ENCODE data around the gene MYBPH.

MYBPH gene, protein sequence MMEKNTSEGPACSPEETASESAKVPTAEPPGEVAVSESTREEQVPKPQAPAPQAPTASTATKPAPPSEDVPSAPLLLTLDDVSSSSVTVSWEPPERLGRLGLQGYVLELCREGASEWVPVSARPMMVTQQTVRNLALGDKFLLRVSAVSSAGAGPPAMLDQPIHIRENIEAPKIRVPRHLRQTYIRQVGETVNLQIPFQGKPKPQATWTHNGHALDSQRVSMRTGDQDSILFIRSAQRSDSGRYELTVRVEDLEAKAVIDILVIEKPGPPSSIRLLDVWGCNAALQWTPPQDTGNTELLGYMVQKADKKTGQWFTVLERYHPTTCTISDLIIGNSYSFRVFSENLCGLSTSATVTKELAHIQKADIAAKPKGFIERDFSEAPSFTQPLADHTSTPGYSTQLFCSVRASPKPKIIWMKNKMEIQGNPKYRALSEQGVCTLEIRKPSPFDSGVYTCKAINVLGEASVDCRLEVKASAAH

DNA sequence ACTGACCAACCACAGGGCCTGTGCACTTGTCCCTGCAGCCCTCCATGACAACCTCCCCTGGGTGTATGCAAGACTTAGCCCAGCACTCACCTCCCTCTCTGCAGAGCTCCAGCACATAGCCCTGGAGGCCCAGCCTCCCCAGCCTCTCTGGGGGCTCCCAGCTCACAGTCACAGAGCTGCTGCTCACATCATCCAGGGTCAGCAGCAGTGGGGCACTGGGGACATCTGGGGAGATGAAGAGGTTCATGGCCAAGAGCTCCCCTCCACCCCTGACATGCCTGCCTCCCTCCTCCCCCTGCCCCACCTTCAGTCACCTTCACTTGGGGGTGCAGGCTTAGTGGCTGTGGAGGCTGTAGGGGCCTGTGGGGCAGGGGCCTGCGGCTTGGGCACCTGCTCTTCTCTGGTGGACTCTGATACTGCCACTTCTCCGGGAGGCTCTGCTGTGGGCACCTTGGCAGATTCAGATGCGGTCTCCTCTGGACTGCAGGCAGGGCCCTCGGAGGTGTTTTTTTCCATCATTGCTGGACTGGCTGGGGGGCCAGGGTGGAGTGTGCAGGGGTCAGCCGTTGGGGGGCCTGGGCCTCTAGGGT is at the start of gene MYBPH:
Gene MYBPH (minus strand): TSS at position 590 of the 590 bp plus-strand sequence. CDS start 71 bp downstream, at position 519.
- DNase-seq (ENCODE audit: low read depth): no peak

DNA sequence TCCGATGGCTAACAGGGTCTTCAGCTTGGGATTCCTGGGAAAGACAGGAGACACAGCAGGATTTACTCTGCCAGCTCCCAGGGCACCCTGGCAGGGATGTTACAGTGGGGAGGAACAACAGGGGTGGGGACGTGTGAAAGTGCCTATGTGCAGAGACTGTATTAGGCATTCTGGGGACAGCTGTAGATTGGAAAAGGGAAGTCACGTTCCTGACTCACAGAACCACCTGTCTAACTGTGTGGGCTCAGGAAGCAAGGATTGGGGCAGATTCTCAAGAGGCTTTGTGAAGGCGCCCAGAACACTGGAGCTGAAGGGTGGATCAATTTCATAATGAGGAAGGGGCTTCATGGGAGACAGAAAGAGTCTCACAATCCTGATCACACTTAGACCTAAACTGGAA is 49.4 kb upstream of the MYBPH start:
- no peak for DNase-seq (ENCODE audit: low read depth)

DNA sequence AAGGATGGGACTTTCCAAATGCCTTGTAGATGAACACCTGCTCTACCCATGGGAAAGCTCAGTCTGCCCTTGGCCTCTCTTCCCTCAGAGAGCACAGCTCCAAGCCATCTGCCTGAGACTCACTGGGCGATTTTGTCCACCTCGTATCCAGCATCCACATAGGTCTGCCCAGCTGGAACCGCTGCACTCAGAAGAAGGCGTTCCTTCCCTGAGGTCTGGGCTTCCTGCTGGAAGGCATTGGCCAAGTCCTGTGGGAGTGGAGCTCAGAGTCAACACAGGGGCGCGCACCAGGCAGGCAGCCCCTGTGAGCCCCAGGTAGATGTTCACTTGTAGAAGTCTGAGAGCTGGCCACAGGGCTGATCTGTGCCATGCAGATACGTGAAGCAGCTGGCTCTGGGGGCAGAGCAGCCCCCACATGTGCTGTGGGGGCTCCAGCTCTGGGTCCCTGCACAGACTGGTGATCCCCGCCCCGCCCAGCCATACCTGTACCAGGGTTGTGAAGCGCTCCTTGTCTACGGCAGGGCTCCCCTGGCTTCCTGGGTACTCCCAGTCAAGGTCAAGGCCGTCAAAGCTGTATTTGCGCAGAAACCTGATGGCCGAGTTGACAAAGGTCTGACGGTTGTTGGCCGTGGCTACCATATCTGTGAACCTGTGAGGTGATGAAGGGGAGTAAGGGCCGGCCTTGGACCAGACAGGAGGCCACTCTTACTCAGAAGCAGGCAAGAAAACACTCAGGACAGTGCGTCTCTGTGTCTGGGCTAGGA is 47.6 kb upstream of the MYBPH start:
- no peak for DNase-seq (ENCODE audit: low read depth)

DNA sequence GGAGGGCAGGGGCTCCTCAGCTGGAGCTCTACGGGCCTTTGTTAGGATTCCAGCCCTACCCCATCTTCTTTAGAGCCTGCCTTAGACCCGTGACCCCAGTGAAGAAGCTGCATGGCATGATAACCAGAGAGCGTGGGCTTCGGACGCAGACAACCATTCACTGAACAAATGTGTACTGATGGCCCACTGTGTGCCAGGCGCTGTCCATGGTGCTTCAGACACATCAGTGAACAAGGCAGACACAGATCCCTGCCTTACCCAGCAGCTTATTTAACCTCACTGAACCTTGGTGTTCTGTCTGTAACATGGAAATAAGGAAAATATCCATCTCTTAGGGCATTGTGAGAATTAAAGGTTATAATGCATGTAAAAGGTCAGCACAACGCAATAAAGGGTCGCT is 44.3 kb upstream of the MYBPH start:
- DNase-seq (ENCODE audit: low read depth): no peak

DNA sequence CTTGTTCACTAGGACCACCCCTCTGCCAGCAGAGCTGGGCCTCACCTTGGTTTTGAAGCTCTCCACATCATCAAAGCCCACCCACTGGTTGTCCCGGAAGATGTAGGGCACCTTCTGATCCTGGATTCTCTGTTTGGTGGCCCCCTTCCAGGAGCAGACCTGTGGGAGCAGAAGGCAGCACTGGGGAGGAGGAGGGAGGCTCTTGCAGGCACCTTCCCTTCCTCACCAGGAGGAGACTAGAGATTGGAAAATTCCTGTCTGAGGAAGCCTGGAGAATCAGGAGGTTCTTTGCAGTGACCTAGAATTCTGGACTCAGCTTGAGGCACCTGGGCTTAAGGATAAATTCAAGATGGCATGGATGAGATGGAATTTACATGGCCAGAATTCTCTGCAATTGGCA is 43.5 kb upstream of the MYBPH start:
- no peak for DNase-seq (ENCODE audit: low read depth)

DNA sequence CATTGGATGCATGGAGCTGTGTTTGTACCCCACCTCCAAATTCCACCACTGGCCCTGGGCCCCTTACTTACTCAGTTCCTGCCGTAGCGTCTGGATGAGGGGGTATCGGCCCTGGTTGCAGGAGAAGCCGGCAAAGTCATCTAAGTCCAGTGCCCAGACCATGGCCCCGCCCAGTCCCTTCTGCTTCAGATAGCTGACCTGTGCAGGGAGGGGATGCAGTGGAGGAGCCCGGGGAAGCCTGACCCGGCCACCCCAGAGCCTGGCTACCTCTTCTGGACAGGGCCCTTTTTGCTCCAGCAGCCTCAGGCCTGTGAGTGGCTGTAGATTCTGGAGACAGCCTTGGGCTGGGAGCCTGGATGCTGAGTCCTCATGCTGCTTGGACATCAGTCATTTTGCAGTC is 42.0 kb upstream of the MYBPH start:
- DNase-seq (ENCODE audit: low read depth): no peak

DNA sequence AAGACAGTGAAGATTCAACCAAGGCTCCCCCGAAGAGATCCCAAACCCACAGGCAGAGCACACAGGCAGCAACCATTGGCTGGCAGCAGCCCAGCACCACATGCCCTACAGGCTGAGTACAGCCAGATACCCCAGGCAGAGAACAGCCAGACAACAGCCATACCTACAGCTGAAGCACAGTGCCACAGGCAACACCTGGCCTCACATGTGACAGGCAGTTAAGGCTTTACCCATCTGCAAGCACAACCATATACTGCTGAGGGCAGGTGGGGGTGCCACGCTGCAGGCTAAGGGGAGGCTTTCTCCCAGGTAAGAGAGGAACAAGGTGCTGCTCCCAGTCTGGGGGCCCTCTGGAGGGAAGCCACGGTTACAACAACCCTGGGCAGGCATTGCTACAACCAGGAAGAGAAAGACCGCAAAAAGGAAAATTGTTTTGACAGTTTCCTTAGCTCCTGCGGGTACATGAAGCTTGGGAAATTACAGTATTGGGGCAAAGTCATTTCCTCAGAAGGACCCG is 41.6 kb upstream of the MYBPH start:
- no peak for DNase-seq (ENCODE audit: low read depth)

DNA sequence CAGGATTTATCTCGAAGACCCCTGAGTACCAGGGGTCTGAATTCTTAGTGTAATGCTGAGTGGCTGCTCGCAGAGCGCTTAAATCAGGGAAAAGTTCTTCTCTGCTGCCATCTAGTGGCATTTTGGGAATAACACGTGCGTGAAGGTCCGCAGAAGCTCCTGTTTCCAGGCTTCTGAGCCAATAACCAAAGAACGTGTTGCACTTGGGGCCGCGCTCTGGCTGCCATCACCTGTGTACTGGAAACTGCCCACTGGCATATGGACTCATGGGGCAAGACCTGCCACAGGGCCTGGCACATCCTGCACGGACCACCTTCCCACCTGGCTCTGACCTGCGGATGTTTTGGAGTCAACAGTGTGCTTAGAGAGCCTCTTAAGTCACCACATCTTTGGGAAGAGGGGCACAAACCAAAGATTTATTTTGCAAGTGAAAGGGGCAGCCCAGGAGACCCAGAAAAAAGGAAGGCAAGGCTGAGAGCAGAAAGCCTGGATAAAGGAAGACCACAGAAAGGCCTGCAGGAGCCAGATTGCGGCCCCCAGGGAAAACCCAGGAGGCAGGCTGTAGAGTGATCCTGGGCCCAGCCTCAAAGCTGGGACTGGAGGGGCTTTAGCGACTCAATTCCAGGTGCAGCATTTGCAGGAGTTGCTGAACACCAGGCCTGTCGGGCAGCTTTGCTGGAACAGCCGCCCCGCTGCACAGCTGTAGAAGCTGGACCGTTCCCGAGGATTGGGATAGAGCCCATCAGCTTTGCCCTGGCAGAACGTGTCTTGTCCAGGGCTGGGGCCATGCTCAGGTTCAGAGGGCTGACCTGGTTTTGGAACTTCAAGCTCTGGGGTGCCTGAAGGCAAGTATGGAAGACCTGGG is 40.9 kb upstream of the MYBPH start:
- peak; percentile 5 for DNase-seq (ENCODE audit: low read depth)

DNA sequence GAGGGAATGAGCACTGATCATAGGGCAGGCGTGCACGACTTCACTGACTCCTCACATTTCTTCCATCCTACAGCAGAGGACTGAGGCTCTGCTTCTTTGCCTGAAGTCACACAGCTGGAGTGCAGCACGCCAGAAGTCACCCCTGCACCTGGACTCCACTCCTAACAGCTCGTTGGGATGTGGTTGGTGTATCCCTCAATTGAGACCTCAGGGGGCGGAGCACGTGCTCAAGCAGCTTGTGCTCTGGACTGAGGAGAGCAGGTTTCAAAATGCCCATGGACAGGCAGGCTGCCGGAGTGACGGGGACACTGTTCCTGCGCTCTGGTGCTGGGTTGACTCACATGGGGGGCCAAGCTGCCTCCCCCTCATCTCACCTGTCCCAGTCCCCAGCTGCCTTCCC is 39.9 kb upstream of the MYBPH start:
- DNase-seq (ENCODE audit: low read depth): no peak

DNA sequence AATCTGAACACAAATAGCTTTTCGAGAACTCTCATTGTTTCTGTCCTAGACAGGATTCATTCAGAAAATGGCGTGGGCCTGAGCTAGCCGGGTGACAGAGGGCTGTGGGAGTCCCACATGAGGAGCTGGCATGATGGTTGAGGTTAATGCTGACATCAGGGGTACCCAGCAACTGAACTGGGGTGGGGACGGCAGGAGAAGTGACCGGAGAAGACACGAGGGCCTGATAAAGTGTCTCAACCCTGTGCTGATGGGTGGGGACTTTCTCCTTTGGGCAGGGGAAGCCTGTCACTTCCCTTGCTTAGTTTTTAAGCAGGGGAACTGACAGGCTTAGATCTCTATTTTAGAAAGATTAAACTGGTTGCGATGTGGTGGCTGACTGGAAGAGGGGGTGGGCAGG is 39.2 kb upstream of the MYBPH start:
- no peak for DNase-seq (ENCODE audit: low read depth)

DNA sequence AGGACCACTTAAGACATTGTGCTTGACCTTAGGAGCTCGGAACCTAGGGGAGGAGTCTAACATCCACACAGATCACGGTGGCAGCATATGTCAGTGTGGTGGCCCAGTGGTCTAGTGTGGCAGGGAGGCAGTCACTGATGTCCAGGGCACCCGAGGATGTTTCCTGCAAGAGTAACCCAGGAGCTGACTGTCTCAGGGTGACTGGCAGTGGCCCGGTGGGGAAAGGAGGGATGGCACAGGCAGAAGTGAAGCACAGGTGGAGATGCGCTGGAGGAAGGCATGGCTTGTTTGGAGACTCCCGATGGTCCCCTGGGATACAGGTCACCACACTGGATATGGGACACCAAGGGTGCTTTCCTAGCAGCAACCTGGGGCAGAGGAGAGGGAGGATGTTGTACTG is 37.5 kb upstream of the MYBPH start:
- DNase-seq (ENCODE audit: low read depth): no peak

DNA sequence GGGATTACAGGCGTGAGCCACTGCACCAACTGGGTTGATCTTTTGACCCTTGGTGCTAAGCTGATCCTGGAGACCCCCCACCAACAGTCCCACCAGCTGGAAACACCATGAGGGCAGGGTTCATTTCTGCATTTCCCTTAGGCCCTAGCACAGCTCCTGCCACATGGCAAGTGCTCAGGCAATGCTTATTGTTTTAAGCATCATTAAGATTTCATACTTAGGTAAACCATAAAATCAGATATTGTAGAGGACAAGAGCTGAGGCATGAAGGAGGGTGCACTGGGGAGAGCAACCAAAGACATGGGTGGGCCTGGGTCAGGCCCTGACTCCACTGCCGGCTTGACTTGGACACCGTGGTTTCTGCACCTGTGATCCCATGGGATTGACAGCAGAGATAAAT is 36.2 kb upstream of the MYBPH start:
- DNase-seq (ENCODE audit: low read depth): no peak

DNA sequence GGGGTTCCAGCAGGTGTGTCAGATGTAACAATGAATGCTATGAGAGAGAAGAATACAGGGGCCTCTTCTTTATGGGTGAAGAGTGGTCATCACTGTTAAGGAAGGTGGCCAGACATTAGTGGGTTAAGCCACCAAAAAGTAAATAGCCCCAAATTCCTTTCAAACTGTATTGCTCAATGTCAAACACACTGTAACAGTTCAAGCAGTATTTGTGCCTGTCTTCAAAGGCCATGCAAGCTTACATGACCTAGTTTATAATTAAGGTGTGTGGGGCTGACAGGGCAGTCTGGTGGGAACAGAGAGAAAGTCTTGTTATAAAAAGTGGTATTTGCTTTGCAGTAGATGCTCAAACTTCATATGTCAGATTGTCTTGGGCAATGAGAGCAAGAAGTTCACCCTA is 35.4 kb upstream of the MYBPH start:
- DNase-seq (ENCODE audit: low read depth): no peak

DNA sequence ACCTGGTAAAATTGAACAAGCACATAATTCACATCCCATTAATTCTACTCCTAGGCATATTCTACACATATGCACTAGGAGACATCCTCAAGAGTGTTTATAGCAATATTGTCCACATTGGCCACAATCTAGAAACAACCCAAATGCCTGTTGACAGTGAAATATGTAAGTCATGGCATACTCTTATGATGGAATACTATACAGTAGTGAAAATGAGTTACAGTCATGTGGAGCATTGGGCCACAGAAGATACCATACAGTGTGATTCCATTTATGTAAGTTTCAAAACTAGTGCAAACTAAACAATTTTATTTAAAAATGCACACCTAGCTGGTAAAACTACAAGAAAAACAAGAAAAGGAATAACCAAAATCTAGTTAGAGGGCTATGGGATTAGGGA is 34.7 kb upstream of the MYBPH start:
- no peak for DNase-seq (ENCODE audit: low read depth)

DNA sequence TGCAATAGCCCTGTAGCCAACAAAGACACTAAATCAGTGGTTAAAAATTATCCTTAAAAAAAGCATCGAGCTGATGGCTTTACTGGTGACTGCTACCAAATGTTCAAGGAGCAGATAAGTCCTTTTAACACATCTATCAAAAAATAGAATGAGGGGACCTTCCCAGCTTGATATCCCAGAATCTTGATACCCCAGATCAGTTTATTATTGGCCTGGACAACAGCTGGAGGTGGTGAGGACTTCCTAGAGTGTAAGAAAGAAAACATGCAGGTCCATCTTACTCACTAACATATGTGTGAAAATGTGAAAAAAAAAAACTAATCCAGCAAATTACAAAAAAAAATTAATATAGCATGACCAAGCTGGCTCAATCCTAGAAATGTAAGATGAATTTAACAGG is 32.6 kb upstream of the MYBPH start:
- no peak for DNase-seq (ENCODE audit: low read depth)

DNA sequence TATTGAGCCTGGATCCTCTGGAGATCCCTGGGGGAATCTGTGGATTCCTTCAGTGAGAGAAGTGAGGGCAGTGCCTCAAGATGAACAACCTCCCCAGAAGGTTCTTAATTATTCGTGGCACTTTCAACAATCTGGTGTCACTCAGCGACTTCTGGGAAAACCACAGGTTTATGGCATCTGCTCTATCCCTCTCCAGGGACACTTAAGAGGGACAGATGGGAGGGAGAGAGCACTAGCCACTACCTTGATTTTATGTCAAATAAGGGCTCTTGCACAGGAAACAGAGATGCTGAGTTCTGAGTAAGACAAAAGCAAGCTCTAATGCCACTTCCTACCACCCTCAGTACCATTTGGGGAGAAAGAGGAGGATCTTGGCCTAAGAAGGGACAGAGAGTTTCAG is 32.1 kb upstream of the MYBPH start:
- DNase-seq (ENCODE audit: low read depth): no peak

DNA sequence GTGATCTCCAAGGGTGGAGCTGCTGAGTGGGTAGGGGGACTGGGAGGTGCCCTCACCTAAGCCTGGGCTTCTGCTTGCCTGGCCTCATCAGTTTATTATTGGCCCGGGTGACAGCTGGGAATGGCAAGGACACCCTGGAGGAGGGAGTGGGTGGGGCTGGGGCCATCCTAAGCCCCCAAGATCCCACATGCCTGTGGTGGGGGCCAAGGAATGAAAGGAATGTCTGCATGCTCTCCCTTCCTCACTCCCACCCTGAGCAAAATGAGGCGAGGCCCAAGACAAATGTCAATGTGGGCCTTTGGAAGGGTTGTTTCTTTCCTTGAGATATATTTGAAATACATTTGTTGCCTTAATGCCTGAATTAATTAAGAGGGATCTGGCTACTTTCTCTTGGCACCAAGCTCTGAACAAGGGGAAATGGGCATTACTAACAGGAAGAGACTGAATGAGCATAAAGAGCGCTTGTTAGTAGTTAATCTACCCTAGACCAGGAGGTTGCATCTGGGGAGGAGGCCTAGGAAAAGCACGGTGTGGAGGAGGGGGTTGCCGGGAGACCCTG is 30.6 kb upstream of the MYBPH start:
- no peak for DNase-seq (ENCODE audit: low read depth)

DNA sequence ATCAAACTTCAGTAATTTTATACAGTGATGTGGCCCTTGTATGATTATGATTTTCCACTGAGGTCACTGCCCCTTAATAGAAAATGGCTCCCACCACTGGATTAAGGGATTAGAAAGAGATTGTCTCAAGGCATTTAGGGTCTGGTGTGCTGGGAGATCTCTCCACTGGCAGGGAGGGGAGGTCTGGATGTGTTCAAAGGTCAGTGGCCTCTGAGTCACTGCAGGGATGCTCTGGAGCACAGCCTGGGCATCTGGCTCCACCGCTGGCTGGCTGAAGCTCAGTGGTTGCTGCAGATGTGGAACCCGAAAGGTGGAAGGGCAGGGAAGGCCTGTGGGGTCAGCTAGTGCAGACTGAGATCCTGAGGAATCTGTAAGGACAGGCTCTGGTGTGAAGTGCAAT is 29.1 kb upstream of the MYBPH start:
- no peak for DNase-seq (ENCODE audit: low read depth)

DNA sequence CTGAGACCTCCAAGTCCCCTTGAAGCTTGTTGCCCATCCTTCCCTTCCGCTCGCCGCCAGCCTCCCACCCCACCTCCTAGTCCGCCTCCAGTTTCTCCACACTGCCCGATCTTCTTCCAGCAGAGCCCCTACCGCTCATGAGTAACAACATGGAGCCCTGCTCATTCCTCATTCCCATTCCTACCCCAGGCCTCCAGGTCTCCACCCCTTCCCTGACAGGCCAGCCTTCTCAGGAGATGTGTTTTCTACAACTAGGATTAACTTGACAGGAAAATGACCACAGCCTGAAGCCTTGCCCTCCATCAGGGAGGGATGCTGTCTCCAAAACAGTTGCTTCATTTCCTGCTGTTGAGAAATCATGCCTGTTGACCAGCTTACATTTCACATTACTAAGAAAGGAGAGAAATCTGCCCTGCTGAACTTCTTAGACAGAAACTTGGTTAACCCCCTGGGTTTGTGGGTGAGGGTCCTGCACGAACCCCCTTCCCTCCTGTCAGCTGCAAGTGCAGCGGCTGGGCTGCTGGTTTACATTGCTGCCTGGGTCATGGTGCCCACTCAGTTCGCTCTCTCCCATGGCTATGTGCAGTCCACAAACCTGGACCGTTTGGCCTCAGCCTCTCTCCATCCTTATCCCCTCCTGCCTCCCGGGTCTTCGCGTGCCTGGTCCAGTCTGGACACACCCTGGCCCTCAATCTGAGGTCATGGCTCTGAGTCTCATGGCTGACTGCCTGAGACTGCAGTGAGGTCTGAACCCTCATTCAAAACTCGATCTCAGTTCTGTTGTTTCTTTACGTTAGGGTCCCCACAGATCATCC is 27.0 kb upstream of the MYBPH start:
- no peak for DNase-seq (ENCODE audit: low read depth)

DNA sequence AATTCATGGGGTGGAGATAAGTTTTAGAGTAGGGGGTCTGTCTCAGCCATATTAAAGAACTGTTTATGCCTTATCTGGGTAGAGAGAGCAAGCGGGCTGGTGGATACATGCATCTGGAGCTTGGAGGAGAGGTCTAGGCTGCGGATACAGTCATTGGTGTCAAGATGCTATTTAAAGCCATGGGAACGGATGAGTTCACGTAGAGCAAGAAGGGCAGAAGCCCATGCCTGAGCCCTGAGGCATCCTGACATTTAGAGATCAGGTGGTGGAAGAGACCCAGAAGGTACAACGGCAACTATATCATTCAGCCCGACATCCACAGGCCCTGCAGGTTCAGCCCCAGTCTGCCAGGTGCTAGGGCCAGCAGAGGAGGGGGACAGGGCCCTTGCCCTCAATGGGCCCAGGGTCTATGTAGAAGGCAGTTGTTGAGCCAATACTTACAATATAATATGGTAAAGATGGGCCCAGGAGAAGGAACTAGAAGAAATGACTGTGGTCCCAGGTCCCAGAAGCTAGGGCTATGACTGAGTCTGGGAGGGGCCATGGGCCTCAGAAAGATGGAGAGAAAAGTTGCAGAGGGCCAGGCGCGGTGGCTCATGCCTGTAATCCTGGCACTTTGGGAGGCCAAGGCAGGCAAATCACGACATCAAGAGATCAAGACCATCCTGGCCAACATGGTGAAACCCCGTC is 26.0 kb upstream of the MYBPH start:
- DNase-seq (ENCODE audit: low read depth): no peak

Data from stimulated activated CD8-positive, alpha-beta memory T cell treated with anti-CD3 and anti-CD28 coated beads, Interleukin-15, amount 100 ng/mL, for 24 hours (primary cell).